HG03342 (cell line): ENCODE measurements around the gene APOL1.
"Not testable (repeated sequence)": the region's sequence is repeated elsewhere in the genome, so short reads cannot be mapped to it uniquely, and the experiment has no call there.

Source experiments
- ATAC-seq: cut with Tn5 transposase; IDR thresholded peaks from one replicate; pipeline ENCODE4 v1.9.1; 2021; ENCODE audit warnings: mild to moderate bottlenecking, moderate library complexity; ENCODE audit not compliant: unreplicated experiment

APOL1 gene

DNA sequence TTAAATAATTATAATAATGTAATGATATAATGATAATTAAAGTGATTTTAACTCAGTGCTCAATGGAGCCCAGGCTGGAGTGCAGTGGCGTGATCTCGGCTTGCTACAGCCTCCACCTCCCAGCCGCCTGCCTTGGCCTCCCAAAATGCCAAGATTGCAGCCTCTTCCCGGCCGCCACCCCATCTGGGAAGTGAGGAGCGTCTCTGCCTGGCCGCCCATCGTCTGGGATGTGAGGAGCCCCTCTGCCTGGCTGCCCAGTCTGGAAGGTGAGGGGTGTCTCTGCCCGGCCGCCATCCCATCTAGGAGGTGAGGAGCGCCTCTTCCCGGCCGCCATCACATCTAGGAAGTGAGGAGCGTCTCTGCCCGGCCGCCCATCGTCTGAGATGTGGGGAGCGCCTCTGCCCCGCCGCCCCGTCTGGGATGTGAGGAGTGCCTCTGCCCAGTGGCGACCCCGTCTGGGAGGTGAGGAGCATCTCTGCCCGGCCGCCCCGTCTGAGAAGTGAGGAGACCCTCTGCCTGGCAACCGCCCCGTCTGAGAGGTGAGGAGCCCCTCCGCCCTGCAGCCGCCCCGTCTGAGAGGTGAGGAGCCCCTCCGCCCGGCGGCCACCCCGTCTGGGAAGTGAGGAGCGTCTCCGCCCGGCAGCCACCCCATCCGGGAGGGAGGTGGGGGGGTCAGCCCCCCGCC lies 37.6 kb downstream of the APOL1 start:
- not testable (repeated sequence) for ATAC-seq

DNA sequence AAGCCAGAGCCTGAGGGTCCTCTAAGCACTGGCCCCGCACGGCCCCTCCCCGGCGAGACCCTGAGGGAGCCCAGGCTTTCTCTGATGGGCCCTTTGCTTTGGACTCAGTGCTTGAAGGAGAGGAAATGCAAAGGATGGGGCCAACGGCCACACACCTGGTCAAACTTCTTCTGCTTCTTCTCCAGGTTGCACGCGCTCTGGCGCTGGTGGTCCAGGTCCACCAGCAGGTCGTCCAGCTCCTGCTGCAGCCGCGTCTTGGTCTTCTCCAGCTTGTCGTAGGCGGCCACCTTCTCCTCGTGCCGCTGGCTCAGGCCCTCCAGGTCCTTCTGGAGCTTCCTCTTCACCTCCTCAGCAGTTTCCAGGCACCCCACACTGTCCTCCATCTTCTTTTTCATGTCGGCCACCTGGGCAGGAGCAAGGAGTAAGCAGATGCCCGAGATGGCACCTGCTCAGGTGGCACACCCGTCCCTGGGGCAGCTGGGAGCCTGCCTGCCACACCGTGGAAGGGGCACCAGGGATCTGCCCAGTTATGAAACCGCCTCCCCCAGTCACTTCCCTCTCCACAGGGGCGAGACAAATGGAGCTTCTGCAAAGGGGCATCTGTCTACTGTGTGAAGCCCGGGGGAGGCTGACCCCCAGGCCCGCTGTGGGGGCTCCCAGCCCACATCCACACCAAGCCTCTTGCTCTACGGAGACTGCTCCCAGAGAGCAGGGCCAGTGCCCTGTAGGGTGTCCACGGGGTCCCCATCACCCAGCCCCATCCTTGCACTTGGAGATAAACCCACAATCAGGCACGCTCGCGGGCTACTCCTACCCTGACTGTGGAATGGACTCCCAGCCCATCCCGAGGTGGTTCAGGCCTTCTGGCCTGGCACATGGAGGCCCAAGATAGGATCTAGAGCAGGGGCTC lies 39.2 kb downstream of the APOL1 start:
- ATAC-seq, result no peak

DNA sequence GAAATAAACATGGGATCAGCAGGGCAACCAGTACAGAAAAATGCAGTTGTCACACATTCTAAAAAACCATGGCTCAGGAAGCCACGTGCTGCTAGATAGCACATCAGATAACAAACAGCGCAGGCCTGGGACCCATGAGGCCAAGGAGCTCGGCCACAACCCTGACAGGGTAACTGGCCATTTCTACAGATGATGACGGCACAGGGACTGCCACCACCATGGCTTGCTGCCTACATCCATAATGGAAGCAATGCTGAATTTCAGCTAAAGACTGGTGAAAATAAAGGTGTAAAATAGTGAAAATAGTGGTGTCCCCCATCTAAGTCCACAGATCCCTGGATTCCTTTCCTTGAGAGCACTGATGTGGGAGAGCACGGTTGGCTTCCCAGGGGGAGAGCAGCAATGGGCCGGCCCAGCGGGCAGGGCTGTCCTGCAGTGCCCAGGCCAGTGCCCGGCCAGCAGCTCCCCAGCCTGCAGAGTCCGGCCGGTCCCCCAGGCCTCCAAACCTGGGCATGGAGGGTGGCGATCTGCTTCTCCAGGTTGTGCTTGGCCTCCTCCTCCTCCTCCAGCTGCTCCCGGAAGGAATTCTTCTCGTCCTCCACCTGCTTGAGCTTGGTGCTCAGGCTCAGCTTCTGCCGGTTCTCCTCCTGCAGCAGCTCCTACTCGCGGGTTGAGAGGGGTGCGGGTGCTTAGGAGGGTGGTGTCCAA lies 40.0 kb downstream of the APOL1 start:
- no peak for ATAC-seq

DNA sequence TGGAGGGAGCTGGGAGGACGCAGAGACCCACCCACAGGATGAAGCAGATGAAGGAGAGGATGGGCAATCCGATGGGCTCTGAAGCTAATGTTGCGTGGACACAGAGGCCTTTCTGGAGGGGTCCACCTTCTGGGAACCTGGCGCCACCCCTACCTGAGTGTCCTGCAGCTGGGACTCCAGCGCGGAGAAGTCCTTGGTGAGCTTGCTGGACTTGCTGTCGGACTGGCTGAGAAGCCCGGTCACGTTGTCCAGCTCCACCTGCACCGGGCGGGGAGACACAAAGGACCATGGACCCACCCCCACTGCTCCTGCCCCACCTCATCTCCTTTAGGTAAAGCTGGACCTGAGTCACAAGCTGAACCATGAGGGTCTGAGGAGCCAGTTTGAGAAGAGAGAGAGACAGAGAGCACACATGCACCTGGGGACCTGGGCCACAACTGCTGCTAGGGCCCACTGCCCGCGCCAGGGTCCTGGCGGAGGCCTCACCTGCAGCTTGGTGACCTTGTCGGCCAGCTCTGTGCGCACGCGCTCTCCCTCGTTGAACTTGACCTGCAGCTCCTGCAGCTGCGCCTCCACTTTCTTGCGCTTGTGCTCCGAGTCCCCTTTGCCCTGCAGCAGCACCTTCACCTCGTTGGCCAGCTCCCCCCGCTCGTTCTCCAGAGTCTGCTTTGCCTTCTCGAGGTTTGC lies 40.8 kb downstream of the APOL1 start:
- ATAC-seq, result no peak

DNA sequence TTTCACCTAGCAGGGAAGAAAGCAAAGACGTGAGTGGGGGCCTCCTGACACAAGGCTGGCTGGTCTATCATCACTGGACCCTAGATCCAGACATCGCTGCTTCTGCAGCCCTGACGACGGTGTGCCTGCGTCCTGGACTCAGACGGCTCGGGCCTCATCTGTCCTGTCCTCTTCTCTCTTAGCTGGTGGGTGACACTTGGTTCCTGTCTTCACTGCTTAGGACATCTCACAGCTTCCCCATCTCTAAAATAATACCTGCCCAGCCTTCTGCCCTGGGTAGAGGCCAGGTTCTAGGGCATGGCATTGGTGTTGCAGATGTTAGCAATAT lies 41.3 kb downstream of the APOL1 start:
- ATAC-seq, result no peak

DNA sequence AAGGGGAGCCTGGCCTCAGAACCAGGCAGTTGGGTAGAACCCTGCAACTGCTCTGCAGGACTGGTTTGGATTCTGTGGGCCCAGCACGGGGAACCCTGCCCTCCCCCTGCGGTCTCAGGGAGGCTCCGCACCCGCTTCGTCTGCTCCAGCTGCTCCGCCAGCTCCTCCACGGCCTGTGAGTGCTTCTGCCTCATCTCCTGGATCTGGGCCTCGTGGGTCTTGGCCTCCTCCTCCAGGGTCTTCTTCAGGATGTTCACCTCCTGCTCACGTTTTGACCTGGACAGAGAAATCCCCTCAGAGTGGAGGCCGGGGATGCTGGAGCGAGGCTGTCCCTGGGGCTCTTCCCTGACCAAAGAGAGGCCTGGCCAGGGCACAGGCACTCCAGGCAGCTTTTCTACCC lies 41.9 kb downstream of the APOL1 start:
- no peak for ATAC-seq

DNA sequence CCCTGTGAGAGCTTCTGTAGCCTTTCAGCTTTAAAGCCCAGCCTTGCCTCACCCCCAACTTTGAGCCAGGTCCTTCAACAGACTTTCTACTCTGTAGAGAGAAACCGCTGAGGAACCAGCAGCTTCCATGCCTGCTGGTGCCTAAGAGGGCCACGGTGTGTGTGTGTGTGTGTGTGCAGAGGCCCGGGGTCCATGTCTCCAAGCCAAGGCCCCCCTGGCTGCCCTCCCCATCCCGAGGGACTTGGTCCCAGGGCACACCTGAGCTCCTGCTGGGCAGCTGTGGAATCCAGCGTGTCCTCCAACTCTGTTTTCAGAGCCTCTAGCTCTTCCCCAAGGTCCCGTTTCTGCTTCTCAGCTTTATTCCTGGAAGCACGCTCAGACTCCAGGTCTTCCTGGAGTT lies 42.3 kb downstream of the APOL1 start:
- no peak for ATAC-seq

DNA sequence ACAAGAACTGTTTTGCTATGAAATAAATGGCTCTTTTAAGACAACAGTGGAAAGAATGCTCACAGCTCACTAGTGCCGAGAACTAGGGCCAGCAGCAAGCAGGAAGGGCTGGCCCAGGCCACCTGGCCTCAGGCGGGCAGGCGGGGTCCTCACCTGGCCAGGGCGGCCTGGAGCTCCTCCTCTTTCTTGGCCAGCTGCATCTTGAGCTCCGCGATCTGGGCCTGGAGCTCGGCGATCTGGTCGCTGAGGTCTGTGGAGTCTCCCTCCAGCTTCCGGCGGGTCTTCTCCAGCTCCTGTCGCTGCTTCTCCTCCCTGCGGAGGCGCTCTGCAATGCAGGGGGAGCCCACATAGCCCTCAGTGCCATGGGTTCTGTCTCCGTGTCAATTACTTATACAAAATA lies 43.8 kb downstream of the APOL1 start:
- ATAC-seq, result no peak

DNA sequence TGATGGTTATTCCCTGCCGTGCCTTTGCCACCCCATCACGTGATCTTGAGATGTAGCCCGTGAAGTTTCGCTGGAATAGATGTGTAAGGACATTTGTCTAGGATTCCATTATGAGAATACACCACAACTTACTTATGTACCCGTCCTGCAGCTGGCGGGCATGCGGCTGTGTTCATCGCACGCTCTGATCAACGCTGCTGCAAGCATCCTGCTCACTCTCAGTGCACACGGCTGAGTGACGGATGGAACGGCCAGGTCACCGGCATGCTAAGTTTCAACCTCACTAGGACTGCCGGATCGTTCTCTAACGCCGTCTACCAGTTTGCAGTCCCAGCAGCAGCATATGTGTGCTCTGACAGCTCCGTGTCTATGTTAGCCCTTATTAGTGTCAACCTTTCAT lies 44.6 kb downstream of the APOL1 start:
- ATAC-seq, result no peak

DNA sequence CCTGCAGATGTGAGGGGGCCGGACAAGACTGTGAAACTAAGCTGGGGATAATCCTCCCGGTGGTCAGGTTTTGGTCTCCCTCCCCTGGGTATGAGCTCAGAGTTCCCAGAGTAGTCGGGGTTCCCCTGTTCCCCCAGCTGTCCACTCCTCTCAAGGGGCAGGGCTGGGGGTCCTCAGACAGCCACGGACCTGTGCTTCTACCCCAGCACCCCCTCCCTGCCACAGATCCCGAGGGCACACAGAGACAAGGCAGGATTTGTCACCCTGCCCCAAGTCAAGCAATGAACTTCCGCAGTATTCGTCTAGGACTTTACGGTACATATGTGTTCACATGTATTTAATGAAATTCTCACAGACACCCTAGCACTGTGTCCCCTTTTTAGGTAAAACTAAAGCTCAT lies 45.2 kb downstream of the APOL1 start:
- no peak for ATAC-seq

DNA sequence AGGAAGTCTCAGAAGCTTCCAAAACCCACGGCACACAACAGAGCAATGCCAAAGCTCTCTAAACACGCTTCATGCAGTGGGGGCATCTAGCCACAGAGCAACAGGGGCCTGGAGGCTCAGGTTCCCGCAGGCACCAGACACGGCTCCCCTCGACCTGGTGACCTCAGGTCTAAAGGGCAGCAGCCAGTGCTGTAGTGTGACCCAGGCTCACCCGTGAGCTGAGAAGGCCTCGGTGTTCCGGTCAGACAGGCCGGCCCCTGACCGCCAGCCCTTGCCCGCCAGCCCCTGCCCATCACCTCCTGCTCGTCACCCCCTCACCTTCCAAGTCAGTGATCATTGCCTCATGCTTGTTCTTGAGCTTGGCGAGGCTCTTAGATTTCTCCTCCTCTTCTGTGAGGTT lies 45.7 kb downstream of the APOL1 start:
- ATAC-seq, result no peak

DNA sequence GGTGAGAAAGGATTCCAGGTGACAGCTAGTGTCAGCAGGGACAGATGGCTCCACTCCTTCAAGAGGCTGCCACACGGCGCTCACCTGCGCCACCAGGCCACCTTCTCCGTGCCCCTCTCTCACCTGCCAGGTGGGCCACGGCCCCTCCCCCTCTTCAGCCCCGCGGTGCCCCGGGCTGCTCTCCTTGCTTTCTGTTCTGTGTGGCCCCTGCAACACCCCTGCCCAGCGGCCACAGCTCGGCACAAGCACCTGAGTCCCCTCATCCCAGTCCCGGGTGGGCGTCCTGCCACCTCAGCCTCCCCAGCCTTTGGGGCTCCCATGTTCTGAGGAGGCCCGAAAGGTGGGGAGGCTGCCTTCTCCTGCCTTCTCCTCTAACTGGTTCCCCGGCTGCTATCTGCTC lies 46.4 kb downstream of the APOL1 start:
- no peak for ATAC-seq

DNA sequence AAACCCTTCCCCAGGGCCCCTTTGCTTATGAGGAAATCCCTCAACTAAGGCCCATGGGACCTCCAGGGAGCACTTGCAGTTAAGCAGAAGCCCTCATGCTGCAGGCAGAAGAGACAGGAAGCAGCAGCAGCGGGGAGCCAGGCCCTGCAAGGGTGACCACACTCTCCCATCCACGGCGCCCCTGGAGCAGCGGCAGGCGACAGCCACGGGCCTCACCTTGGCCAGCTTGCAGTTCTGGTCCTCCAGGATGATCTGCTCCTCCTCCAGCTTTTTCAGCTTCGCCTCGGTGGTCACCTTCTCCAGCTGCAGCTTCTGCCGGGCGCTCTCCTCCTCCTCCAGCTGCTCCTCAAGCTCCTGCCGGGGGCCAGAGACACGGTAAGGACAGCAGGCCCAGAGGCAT lies 47.0 kb downstream of the APOL1 start:
- no peak for ATAC-seq

DNA sequence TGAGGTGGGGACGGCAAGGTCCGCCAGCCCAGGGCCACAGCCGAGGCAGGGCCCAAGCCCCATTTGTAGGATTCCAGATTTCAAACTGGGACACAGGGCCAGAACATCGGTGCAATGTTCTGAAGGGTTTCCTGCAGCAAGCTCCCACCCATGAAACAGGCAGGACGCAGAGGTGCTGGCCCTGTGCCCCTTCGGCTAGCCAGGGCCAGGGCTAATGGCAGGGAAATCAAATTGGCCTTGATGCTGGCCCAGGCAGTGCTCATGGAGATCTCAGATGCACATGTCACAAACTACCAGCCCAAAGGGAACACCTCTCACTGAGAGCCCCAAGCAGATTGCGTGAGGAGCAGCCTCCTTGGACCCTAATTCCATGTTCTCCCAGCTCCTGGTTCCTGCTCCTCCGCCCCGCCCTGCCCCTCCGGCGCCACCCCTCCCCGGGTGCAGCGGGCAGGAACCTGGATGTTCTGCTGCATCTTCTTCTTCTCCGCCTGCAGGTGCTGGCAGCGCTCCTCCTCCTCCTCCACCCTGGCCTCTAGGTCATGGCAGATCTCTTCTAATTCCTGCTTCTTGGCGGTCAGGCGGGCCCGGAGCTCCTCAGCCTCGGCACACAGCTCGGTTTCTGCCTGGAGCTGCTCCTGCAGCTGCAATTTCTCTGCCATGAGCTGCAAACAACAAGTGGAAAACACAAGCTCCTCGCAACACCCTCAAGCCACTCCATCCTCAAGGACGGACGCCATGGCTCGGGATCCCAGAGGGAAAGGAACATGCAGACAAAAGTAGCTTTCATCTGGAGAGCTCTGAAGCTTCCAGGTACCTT lies 47.7 kb downstream of the APOL1 start:
- ATAC-seq, result no peak

DNA sequence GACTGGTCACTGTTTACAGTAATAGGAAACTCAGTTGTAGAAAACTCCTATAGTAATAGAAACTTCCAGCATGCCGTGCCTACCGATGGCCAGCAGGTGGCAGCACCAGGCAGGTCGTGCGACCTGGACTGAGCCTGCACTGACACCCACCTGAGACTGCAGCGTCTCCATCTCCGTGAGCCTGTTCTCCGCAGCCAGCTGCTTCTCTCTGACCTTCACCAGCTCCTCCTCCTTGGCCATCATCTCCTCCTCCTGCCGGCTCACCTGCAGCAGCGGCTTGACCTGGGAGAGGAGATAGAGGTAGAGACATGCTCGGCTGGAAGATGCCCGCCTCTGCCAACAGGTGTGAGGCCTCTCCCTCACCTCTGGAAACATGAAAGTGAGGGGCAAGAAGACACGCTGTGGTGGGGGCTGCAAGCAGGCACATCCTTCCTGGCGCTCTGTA lies 48.5 kb downstream of the APOL1 start:
- ATAC-seq, result no peak

DNA sequence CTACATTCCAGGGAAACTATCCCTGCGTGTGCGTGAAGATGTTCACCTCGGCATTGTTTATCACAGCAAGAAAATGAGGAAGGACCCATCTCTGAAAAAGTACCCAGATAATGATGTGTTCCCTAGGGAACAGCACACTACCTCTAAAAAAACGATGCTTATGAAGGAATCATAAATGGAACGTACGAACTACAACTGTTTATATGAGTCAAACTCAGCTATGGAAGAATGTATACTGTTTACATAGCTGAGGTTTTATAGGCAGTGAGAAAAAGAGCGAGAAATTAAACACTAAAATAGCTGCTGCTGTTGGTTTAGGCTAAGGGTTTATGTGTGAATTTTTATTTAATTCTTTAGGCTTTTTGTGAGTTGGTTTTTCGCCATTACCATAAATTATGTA lies 48.9 kb downstream of the APOL1 start:
- ATAC-seq, result no peak

DNA sequence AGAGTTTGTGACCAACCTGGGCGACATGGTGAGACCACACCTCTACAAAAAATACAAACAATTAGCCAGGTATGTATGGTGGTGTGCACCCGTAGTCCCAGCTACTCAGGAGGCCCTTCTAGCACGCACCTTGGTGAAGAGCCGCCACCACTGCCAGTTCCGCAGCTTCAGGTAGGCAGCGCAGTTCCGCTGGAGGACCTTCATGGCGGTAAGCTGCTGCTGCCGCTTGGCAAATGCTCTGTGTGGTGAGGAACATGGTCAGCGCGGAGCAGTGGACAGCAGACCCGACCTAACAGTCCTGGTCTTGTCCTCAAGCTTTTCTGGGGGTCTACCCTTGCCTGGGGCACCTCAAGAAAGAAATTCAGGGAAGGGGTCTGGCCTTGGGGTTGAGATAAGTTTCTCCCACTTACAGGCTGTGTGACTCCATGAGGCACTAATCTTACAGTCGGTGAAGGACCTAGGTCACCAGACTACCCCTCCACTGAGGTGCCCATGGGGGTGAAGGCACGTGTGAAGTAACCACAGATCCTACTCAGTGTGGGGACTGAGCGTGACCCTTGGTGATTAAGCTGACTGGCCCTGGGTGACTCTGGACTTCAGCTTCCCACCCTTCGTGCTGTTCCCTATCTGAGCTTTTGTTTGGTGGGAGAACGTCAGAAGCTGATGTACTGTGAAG lies 49.6 kb downstream of the APOL1 start:
- ATAC-seq, result no peak

DNA sequence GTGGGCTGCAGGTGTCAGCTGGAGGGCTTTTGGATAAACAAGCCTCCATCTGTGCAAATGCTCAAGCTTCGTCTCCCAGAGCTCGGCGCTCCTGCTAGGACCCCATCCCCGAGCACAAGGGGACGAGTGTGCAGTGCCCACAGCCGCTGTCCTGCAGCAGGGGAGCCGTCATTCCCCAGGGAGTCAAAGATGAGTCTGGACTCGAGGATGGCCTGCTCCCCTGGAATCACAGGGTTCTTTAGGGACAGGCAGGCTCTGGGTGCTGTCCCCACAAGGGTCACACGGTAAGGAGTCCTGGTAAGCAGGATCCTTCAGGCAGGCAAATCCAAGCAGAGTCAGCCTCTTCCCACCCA lies 50.2 kb downstream of the APOL1 start:
- ATAC-seq, result no peak

DNA sequence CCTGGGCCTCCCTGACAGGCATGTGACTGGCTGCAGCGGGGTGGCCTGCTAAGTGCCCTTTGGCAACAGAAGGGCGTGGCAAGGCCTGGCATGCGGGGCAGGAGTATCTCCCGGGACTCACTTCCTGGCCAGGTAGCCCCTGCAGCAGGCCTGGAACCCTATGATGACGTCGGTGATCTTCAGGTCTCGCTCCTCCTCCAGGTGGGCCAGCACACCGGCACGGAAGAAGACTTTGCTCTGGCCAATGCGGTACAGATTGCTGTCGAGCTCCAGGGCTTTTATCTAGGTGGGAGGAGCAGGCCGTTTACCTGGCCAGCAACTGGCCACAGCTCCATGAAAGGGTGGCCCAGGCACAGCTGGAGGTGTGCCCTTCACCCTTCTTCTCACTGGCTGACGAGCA lies 50.9 kb downstream of the APOL1 start:
- ATAC-seq, result no peak

DNA sequence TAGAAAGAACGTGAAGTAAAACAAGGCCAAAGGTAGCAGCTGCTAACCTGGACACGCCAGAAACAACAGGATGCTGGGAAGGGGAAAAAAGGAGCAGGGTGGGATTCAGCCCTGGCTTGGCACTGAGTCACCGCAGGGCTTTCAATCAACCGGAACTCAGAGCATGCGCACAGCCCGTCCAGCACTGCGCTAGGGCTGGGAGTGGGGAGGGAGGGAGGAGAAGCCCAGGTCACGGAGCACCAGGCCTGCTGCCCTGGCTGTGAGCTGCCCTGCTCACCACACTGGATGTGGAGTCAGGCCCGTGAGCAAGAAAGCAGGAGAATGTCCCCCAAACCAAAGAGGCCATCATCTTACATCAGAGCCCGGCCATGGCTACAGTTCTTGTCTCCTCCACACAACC lies 51.5 kb downstream of the APOL1 start:
- no peak for ATAC-seq
